Activated CD8-positive, alpha-beta memory T cell treated with anti-CD3 and anti-CD28 coated beads for 48 hours (primary cell): ENCODE data around the gene ABCA2.

Experiments
- DNase-seq, 3 experiments: peaks; one replicate each; pipeline ENCODE4 v3.0.0-alpha.2; 2020; ENCODE audit warnings: low read depth in 2 of 3, low spot score in 2 of 3

Gene ABCA2

GRCh38 chr9:137001857-137002645 is 26.0 kb downstream of the ABCA2 start:
- no peak for DNase-seq

DNA sequence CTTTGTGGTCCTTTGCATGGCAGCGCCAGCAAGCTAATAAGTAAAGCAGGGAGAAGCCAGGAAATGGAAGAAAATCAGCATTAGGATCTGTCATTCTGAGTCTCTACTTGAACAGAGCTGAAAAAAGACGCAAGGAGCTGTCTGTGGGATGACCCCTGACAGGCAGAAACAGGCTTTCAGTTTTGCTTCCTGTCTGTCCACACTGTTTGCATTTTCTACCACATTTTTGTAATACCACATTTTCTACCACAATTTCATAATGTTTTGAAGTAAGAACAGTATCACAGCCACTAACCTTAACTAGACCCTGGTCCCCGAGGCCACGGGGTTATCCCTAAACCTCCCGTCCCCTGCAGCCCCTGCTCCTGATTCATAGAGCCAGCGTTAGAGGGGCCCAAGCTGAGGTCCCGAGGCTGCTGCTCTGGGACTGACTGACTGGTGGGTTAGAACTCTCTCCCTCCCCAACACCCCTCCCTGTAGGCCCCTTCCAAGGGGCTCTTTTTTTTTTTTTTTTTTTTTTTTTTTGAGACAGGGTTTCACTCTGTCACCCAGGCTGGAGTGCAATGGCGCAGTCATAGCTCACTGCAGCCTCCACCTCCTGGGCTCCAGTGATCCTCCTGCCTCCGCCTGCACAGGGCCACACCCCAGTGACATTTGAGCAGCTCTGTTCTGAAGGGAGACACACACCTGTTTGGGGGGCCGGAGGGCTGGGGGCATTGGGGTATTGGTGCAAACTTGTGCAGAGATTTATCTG is 27.7 kb downstream of the ABCA2 start:
- DNase-seq: no peak

DNA sequence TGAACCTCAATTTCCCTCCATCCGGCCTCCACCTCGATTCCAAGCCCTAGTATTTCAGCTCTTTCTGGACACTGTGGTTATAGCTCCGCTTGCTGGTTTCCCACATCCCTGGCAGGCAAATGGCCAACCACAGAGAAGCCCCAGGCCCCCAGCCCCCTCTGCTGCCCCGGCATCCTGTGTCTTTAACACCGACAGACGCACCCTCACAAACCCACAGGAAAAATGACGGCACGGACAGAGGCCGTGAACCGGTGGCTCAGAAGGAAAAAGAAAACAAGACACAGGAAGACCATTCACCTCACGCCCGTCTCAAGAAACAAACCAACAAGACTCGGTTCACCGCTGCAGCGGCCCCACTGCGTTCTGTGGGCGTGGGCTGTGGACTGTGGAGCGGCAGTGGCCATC is 30.2 kb downstream of the ABCA2 start:
- DNase-seq: no peak

- DNase-seq: no peak
Measured at GRCh38 chr9:136997371-136997770, 30.7 kb downstream of the ABCA2 start.

GRCh38 chr9:136996361-136997292 is 31.4 kb downstream of the ABCA2 start, which contains the start of gene CLIC3:
Gene CLIC3 (minus strand): TSS chr9:136996568. CDS start chr9:136996543, 25 bp downstream.
- DNase-seq: no peak

GRCh38 chr9:136995772-136996311 is 32.2 kb downstream of the ABCA2 start:
- no peak for DNase-seq

- no peak for DNase-seq
Measured at GRCh38 chr9:136995362-136995761, 32.7 kb downstream of the ABCA2 start.

DNA sequence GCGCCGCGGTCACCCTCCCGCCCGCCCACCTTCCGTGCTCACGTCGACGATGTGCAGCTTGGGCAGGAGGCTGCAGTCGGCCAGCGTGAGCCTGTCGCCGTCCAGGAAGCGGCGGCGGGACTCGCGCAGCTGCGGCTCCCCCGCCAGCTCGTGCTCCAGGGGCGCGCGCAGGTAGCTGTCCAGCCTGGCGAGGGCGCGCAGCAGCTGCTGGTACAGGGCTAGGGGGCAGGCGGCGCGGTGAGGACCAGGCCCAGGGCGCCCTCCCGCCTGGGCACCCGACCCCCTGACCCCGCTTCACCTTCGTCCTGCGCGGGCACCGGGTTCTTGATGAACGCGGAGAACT is 33.2 kb downstream of the ABCA2 start:
- DNase-seq: no peak

DNA sequence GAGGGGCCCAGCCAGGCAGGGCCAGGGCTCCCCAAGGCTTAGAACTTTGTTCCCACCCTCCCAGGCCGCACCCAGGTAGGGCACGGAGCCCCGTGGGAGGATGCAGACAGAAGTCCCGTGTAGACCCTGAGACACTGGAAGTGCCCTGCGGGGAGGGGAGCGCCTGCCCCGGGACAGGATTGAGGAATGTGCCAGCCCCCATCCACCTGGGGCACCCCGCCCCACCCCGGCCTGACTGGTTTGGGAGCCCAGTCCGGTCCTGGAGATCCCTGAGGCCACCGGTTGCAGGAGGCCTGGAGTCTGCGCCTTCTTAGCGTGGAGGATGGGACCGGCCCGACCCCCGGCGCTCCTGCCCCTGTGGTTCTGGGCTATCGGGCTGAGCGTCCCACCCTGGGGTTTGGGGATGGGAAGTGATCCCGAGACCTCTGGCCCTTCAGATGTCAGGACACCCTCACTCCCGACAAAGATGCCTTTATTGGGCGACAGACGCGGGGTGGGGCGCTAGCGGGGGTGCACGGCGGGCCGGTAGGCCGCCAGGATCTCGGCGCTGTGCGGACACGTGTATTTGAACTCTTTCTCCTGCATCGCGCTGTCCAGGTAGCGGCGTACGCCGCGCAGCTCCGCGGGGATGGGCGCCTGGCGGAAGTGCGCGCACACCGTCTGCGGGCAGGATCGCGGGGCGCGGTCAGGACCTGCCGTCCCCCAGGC is 33.7 kb downstream of the ABCA2 start:
- DNase-seq: no peak

DNA sequence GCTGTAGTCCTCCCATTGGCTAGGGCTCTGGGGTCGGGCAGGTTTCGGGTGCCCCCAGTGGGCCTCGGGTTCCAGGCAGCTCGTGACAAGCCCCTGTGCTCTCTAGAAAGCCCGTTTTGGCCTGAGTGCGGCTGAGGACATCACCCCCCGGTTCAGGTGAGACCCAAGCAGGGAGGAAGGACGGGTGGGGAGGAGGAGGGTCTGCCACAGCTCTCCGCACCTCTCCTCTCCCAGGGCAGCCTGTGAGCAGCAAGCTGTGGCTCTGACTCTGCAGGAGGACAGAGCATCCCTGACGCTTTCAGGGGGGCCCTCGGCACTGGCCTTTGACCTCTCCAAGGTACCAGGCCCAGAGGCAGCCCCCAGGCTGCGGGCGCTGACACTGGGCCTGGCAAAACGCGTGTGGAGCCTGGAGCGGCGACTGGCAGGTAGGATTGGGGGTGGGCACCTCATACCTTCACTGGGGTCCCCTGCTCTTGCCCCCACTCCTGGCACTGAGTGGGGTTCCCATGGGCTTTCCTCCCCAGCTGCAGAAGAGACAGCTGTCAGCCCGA is 35.1 kb downstream of the ABCA2 start:
- DNase-seq: no peak

GRCh38 chr9:136991993-136992818 is 35.8 kb downstream of the ABCA2 start, which contains the start of gene PAXX:
Gene PAXX (plus strand): TSS chr9:136992422. CDS start chr9:136992444, 22 bp downstream.
- DNase-seq: peak; percentile 85 to 92 (median 90)

DNA sequence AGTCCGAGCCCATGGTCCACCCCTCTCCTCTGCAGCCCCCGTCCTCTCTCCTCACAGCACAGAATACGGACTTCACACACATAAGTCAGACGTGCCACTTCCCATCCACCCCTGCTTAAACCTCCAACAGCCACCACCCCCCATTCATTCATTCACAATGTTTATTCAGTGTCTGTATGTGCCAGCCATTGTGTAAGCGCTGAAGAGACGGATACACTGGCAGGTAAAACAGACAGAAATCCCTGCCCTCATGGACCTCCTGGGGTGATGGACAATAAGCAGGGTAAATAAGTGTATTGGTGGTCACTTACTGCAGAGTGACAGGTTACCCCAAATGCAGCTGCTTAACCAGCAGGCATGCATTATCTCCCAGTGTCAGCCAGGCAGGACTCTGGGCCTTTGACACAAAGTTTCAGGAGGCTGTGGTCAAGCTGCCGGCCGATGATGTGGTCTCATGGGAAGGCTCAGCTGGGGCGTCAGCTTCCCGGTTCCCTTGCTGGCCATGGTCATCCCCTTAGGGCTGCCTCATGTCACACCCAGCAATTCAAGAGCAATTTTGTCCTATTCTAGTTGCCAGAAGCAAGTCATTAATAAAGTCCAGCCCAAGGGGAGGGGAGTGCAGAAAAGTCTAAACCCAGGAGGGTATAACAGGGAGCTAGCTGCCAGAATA is 37.7 kb downstream of the ABCA2 start:
- no peak for DNase-seq

- DNase-seq: no peak
Measured at GRCh38 chr9:136988872-136989271, 39.2 kb downstream of the ABCA2 start.

DNA sequence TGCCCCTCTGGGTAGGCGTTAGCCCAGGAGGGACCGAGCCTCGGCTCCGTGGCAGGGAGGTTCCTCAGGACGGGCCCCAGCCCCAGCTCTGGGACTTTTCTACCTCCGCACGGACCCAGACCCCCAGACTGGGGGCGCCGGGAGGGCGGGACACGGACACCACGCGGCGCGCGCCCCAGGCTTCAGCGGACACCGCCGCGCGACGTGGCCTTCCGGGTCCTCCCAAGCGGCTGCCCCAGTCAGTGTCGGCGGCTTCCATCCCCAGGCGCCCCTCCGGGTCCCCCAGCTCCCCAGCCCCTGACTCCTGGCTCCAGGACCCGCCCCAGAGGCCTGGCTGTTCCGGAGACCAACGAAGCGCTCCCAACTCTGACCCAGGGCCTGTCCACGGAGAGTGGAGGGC is 42.2 kb downstream of the ABCA2 start:
- DNase-seq: no peak

GRCh38 chr9:136985027-136985602 is 42.9 kb downstream of the ABCA2 start:
- DNase-seq: no peak

- no peak for DNase-seq
Measured at GRCh38 chr9:136984464-136985026, 43.5 kb downstream of the ABCA2 start.

- DNase-seq: no peak
Measured at GRCh38 chr9:136983656-136984314, 44.3 kb downstream of the ABCA2 start.
